Stimulated activated CD8-positive, alpha-beta memory T cell treated with anti-CD3 and anti-CD28 coated beads, Interleukin-12 subunit alpha, Interleukin-12 subunit beta, amount 100 ng/mL, for 24 hours (primary cell): Measurements from ENCODE around the gene ENPP3.
"Not testable (repeated sequence)": the region's sequence is repeated elsewhere in the genome, so short reads cannot be mapped to it uniquely, and the experiment has no call there.

Experiments
- DNase-seq: peaks from one replicate; pipeline ENCODE4 v3.0.0-alpha.2; 2020; ENCODE audit errors: extremely low read depth

ENPP3 gene

GRCh38 chr6:131685266-131685780 is 48.2 kb downstream of the ENPP3 start:
- DNase-seq = no peak

DNA sequence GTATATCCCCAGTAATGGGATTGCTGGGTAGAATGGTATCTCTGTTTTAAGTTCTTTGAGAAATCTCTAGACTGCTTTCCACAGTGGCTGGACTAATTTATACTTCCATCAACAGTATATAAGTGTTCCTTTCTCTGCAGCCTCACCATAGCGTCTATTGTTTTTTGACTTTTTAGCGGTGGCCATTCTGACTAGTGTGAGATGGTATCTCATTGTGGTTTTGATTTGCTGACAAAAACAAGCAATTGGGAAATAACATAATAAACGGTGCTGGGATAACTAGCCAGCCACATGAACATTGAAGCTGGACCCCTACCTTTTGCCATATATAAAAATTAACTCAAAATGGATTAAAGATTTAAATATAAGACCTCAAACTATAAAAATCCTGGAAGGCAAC is 49.9 kb downstream of the ENPP3 start:
- DNase-seq = no peak

- DNase-seq = no peak
These were observed 51.2 kb downstream of the ENPP3 start for GRCh38 chr6:131688286-131688685.

- DNase-seq = no peak
These were observed 54.9 kb downstream of the ENPP3 start for GRCh38 chr6:131692031-131692430.

DNA sequence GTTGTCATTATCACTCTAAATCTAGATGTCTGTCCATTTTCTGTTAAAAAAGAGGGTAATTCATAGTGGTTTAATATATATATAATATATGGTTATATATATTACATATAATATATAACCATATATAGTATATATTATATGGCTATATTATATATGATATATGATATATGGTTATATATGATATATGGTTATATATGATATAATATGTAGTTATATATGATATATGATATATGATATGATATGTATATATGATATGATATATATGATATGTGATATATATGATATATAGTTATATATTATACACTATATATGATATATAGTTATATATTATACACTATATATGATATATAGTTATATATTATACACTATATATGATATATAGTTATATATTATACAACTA is 55.5 kb downstream of the ENPP3 start:
- no peak for DNase-seq

GRCh38 chr6:131693384-131693783 is 56.3 kb downstream of the ENPP3 start:
- DNase-seq = no peak

DNA sequence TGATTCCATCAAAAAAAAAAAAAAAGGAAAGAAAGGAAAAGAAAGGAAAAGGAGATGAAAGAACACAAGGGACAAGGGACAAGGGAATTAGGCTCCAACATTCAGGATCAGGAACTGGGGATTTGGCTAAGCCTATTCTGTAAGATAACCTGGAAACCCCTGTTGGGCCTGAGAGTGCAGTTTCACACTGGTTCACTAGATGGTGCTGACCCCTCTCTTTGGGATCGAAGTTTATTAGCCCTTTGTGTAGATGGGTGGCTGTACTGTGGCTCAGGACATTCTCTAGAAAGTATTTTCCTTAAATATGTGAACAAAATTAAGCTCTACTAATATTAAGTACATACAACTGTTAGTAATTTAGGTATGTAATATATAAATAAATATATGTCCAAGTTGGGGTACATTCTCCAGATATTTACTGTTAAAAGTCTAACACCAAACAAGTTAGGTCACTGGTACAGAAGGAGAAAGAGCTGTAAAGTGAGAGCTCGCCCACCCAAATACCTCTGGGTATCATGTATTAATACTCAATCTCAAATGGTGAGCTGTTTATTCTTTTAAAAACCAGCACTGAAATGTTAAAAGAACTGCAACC is 57.8 kb downstream of the ENPP3 start:
- DNase-seq = no peak

- no peak for DNase-seq
These were observed 59.9 kb downstream of the ENPP3 start for GRCh38 chr6:131696956-131697355.

GRCh38 chr6:131700851-131701250 is 63.7 kb downstream of the ENPP3 start:
- not testable (repeated sequence) for DNase-seq

- DNase-seq = not testable (repeated sequence)
These were observed 66.8 kb downstream of the ENPP3 start for GRCh38 chr6:131703905-131704304.

DNA sequence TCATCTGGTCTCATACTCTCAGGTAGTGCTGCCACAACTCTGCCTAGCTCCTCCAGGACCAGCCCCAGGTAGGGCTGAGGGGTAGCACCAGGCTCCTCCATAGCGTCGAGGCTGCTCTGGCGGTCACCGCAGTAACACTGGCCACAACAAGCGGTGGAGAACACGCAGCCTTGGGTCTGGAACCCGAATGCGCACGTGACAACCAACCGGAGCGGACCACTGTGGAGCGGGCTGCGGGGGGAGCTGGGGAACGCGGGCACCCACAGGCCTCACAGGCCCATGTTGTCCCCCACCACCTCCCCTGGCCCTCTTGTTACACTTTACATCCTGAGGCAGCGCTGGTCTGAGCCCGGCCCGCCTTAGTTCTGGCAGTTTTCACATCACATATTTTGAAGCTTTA is 73.8 kb downstream of the ENPP3 start, which contains the start of gene CTAGE9:
Gene CTAGE9, minus strand, starts transcription at position 101 of the 400 bp plus-strand sequence. Its CDS starts 0 bp downstream, at position 101.
- not testable (repeated sequence) for DNase-seq

DNA sequence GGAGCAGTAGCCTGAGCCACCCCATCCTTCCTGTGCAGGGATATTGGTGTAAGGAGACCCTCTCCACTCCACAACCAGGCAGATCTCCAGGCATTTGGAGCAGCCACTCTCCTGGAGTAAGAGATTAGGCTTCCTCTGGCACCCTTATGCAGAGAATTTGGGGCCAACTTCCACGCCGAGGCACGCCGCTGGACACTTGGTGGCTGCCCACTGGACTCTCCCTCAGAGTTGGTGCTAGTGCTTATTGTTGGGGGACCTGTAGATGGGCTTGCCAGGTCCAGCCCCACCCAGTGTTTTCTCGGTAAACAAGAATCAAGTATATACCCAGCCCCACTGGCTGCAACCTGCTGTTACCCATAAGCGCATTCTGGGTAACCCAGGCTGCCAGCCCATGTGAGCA is 78.5 kb downstream of the ENPP3 start:
- DNase-seq = not testable (repeated sequence)

- no peak for DNase-seq
These were observed 80.9 kb downstream of the ENPP3 start for GRCh38 chr6:131717836-131718542.

DNA sequence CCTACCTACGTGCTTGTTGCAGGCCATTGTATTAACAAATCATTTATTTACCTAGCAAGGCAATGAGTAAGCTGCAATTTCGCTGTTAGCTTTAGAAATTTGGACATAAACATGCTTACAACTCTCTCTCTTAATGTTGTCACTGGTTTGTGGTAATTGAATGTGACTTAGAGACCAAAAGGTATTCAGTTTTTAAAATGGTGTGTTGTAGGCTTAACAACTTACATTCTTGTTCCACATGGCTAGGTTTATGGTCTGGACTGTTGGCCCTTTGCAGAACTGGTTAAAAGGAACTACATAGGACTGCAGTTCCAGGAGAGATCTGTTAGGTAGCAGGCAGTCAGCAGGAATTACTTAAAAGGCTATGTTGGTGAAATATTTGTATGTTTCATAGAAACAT is 84.1 kb downstream of the ENPP3 start:
- DNase-seq = no peak

- no peak for DNase-seq
These were observed 87.0 kb downstream of the ENPP3 start for GRCh38 chr6:131724114-131724513.

- DNase-seq = no peak
These were observed 90.4 kb downstream of the ENPP3 start for GRCh38 chr6:131727467-131727866.

DNA sequence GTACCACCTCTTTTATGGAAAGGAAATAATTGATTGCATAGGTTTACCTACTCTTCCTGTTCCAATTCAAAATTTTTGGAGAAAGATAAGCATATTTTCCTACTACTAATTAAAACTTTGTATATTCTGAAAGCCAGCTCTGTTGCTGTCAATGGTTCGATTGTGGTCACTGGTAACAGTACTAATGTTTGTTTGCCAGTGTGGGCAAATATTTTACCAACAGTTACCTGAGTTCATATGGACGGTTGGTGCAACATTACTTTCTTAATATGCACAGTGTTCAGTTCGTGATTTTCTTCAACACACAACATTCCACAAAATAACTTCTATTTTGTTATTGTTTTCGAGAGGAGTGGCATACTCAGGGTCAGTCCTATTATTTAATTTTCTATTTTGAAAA is 90.8 kb downstream of the ENPP3 start:
- DNase-seq = no peak

- no peak for DNase-seq
These were observed 91.3 kb downstream of the ENPP3 start for GRCh38 chr6:131728296-131728939.

GRCh38 chr6:131729550-131729949 is 92.4 kb downstream of the ENPP3 start:
- DNase-seq = no peak

- DNase-seq = no peak
These were observed 93.2 kb downstream of the ENPP3 start for GRCh38 chr6:131730264-131730663.

DNA sequence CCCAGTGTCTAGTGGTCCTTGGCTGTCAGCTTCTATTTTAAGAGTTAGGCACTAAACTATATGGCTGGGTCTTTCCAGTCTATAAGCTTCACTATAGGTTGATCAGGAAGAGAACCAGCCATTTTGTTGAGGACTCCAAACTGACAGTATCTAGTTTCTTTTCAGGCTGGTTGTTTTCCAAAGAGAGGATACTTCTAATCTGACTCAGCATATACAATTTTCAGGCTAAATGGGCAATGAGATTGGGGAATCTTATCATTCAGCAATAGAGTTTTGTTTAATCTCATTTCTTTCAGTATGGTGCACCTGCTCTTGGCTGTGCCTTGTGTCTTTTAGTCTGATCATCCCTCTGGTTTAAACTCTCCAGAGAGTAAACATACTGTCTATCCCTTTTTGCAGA is 94.1 kb downstream of the ENPP3 start:
- no peak for DNase-seq

DNA sequence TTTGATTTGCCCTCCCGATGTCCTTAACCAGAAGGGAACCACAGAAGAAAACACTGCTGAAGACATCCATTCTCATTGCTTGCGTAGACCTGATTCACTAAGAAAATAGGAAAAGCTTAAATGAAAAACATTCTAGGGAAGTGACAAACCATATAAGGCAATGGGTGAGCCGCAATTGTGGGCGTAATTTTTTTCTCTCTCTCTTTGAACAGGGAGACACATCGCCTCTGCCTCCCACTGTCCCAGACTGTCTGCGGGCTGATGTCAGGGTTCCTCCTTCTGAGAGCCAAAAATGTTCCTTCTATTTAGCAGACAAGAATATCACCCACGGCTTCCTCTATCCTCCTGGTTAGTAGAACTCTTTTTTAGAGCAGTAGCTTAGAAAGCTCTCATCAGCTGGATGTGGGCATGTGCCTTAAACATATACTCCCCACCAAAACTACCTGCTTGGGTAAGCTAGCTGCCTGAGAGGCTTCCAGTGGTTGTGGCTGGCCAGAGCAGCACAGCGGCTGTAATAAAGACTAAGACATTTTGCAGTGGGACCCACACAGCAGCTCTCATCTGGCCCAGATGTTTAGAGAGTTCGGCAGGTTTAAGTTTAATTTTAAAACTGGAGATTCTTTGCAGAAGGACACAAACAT is 96.4 kb downstream of the ENPP3 start:
- no peak for DNase-seq
